Measurements from ENCODE around the gene CD72.

CD72 gene

DNA sequence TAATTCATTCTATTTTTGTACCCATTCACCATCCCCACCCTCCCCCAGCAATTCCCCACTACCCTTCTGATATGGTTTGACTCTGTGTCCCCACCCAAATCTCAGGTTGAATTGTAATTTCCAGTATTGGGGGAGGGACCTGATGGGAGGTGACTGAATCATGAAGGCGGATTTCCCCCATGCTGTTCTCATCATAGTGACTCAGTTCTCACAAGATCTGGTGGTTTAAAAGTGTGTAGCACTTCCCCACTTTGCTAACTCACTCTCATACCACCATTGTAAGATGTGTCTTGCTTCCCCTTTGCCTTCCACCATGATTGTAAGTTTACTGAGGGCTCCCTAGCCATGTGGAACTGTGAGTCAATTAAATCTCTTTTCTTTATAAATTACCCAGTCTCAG lies 39.1 kb downstream of the CD72 start:
- Histone ChIP-seq H3K9me3 (ENCODE audit: control insufficient read depth, insufficient read depth, low read depth, low read length) (no peaks in the 10 kb centered on the region), H3K4me1 (ENCODE audit: control insufficient read depth, insufficient read depth, low read length) (no peaks in the 10 kb centered on the region), H3K27ac (ENCODE audit: extremely low read depth, low read depth, low read length) (no peak overlapping the region), H3K4me3 (ENCODE audit: low read depth, low read length) (no peak overlapping the region), H3K36me3 (ENCODE audit: control insufficient read depth in 2 of 2, insufficient read depth in 1 of 2, low read length in 2 of 2) (no peaks in the 10 kb centered on the region)
- ChIA-PET POLR2A (no interaction called here), CTCF (interaction anchor here (0.8 to 1.4 kb wide), 3 partner anchors 21 to 26 kb away, joined by 3 to 8 read pairs (median 4); no protein-coding TSS in a partner anchor)
- TF ChIP-seq ZNF211 (tag by site-specific recombination; IDR thresholded peaks at IDR 0.05; ENCODE audit: low read depth) = no peak
- no peak for TF ChIP-seq ZNF19 (tag by site-specific recombination; IDR thresholded peaks at IDR 0.05; ENCODE audit: low read depth)
- no peak for TF ChIP-seq RBAK (tag by site-specific recombination; IDR thresholded peaks at IDR 0.05)
- TF ChIP-seq, protein P1, sequence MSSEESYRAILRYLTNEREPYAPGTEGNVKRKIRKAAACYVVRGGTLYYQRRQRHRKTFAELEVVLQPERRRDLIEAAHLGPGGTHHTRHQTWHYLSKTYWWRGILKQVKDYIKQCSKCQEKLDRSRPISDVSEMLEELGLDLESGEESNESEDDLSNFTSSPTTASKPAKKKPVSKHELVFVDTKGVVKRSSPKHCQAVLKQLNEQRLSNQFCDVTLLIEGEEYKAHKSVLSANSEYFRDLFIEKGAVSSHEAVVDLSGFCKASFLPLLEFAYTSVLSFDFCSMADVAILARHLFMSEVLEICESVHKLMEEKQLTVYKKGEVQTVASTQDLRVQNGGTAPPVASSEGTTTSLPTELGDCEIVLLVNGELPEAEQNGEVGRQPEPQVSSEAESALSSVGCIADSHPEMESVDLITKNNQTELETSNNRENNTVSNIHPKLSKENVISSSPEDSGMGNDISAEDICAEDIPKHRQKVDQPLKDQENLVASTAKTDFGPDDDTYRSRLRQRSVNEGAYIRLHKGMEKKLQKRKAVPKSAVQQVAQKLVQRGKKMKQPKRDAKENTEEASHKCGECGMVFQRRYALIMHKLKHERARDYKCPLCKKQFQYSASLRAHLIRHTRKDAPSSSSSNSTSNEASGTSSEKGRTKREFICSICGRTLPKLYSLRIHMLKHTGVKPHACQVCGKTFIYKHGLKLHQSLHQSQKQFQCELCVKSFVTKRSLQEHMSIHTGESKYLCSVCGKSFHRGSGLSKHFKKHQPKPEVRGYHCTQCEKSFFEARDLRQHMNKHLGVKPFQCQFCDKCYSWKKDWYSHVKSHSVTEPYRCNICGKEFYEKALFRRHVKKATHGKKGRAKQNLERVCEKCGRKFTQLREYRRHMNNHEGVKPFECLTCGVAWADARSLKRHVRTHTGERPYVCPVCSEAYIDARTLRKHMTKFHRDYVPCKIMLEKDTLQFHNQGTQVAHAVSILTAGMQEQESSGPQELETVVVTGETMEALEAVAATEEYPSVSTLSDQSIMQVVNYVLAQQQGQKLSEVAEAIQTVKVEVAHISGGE (tag by site-specific recombination; conservative IDR thresholded peaks at IDR 0.05; ENCODE audit: low read depth) = no peak
- TF ChIP-seq ZNF629 (tag by site-specific recombination; IDR thresholded peaks at IDR 0.05) = no peak
- TF ChIP-seq ZBTB7A (tag by site-specific recombination; IDR thresholded peaks at IDR 0.05; ENCODE audit: low read depth) = no peak
- TF ChIP-seq, protein P2, sequence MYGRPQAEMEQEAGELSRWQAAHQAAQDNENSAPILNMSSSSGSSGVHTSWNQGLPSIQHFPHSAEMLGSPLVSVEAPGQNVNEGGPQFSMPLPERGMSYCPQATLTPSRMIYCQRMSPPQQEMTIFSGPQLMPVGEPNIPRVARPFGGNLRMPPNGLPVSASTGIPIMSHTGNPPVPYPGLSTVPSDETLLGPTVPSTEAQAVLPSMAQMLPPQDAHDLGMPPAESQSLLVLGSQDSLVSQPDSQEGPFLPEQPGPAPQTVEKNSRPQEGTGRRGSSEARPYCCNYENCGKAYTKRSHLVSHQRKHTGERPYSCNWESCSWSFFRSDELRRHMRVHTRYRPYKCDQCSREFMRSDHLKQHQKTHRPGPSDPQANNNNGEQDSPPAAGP (tag by site-specific recombination; IDR thresholded peaks at IDR 0.05) = no peak
- TF ChIP-seq, protein P3, sequence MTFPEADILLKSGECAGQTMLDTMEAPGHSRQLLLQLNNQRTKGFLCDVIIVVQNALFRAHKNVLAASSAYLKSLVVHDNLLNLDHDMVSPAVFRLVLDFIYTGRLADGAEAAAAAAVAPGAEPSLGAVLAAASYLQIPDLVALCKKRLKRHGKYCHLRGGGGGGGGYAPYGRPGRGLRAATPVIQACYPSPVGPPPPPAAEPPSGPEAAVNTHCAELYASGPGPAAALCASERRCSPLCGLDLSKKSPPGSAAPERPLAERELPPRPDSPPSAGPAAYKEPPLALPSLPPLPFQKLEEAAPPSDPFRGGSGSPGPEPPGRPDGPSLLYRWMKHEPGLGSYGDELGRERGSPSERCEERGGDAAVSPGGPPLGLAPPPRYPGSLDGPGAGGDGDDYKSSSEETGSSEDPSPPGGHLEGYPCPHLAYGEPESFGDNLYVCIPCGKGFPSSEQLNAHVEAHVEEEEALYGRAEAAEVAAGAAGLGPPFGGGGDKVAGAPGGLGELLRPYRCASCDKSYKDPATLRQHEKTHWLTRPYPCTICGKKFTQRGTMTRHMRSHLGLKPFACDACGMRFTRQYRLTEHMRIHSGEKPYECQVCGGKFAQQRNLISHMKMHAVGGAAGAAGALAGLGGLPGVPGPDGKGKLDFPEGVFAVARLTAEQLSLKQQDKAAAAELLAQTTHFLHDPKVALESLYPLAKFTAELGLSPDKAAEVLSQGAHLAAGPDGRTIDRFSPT (tag by site-specific recombination; IDR thresholded peaks at IDR 0.05) = no peak
- no peak for TF ChIP-seq ZEB2 (tag by site-specific recombination; IDR thresholded peaks at IDR 0.05)
- TF ChIP-seq ZNF701 (tag by site-specific recombination; IDR thresholded peaks at IDR 0.05) = no peak
- TF ChIP-seq, protein P4, sequence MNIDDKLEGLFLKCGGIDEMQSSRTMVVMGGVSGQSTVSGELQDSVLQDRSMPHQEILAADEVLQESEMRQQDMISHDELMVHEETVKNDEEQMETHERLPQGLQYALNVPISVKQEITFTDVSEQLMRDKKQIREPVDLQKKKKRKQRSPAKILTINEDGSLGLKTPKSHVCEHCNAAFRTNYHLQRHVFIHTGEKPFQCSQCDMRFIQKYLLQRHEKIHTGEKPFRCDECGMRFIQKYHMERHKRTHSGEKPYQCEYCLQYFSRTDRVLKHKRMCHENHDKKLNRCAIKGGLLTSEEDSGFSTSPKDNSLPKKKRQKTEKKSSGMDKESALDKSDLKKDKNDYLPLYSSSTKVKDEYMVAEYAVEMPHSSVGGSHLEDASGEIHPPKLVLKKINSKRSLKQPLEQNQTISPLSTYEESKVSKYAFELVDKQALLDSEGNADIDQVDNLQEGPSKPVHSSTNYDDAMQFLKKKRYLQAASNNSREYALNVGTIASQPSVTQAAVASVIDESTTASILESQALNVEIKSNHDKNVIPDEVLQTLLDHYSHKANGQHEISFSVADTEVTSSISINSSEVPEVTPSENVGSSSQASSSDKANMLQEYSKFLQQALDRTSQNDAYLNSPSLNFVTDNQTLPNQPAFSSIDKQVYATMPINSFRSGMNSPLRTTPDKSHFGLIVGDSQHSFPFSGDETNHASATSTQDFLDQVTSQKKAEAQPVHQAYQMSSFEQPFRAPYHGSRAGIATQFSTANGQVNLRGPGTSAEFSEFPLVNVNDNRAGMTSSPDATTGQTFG (tag by site-specific recombination; IDR thresholded peaks at IDR 0.05; ENCODE audit: borderline replicate concordance) = no peak
- TF ChIP-seq, protein P5, sequence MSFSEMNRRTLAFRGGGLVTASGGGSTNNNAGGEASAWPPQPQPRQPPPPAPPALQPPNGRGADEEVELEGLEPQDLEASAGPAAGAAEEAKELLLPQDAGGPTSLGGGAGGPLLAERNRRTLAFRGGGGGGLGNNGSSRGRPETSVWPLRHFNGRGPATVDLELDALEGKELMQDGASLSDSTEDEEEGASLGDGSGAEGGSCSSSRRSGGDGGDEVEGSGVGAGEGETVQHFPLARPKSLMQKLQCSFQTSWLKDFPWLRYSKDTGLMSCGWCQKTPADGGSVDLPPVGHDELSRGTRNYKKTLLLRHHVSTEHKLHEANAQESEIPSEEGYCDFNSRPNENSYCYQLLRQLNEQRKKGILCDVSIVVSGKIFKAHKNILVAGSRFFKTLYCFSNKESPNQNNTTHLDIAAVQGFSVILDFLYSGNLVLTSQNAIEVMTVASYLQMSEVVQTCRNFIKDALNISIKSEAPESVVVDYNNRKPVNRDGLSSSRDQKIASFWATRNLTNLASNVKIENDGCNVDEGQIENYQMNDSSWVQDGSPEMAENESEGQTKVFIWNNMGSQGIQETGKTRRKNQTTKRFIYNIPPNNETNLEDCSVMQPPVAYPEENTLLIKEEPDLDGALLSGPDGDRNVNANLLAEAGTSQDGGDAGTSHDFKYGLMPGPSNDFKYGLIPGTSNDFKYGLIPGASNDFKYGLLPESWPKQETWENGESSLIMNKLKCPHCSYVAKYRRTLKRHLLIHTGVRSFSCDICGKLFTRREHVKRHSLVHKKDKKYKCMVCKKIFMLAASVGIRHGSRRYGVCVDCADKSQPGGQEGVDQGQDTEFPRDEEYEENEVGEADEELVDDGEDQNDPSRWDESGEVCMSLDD (tag by site-specific recombination; IDR thresholded peaks at IDR 0.05) = no peak
- no peak for TF ChIP-seq ZSCAN30 (tag by site-specific recombination; IDR thresholded peaks at IDR 0.05)
- TF ChIP-seq OVOL3 (tag by site-specific recombination; IDR thresholded peaks at IDR 0.05) = no peak
- TF ChIP-seq ZNF350 (tag by site-specific recombination; IDR thresholded peaks at IDR 0.05) = no peak

Measured in HEK293 (cell line).